HL-60/S4 treated with retinoic acid at 250 ng/mL for 4 days and 3 days (cell line): ENCODE measurements around the gene SPAG8.

Experiments used
- in situ Hi-C: fragments of 300-500 bp; cut with MboI; formaldehyde crosslinking; loops from 2 replicates; pipeline ENCODE4 v1.7.0; 2022; ENCODE audit warnings: low sequenced_read_pairs

SPAG8 gene

GRCh38 chr9:35839926-35840325 lies 27.9 kb upstream of the SPAG8 start:
- in situ Hi-C loops: no loop called here

GRCh38 chr9:35836595-35836994 lies 24.5 kb upstream of the SPAG8 start:
- in situ Hi-C loops: no loop called here

- in situ Hi-C loops: no loop called here
Measured at GRCh38 chr9:35835766-35836165, 23.7 kb upstream of the SPAG8 start.

GRCh38 chr9:35835216-35835632 lies 23.2 kb upstream of the SPAG8 start:
- in situ Hi-C loops: no loop called here

GRCh38 chr9:35834260-35835215 lies 22.5 kb upstream of the SPAG8 start:
- in situ Hi-C loops: no loop called here

GRCh38 chr9:35832814-35833213 lies 20.8 kb upstream of the SPAG8 start:
- in situ Hi-C loops: no loop called here

- in situ Hi-C loops: no loop called here
Measured at GRCh38 chr9:35831040-35831439, 19.0 kb upstream of the SPAG8 start.

- in situ Hi-C loops: no loop called here
Measured at GRCh38 chr9:35829764-35830096, 17.7 kb upstream of the SPAG8 start.

GRCh38 chr9:35829084-35829763 lies 17.2 kb upstream of the SPAG8 start, which contains the start of gene TMEM8B:
TMEM8B (plus strand) TSS chr9:35829228; CDS start chr9:35829448, 220 bp downstream.
- in situ Hi-C loops: no loop called here

GRCh38 chr9:35828716-35829083 lies 16.6 kb upstream of the SPAG8 start, which contains the start of gene FAM221B:
FAM221B (minus strand) TSS chr9:35828732; CDS start chr9:35826161, 2,571 bp downstream.
- in situ Hi-C loops: no loop called here

GRCh38 chr9:35827486-35827885 lies 15.4 kb upstream of the SPAG8 start:
- in situ Hi-C loops: no loop called here

- in situ Hi-C loops: no loop called here
Measured at GRCh38 chr9:35826071-35826701, 14.1 kb upstream of the SPAG8 start.

GRCh38 chr9:35822926-35823325 lies 10.9 kb upstream of the SPAG8 start:
- in situ Hi-C loops: no loop called here

- in situ Hi-C loops: no loop called here
Measured at GRCh38 chr9:35820076-35820475, 8.0 kb upstream of the SPAG8 start.

GRCh38 chr9:35818341-35818740 lies 6.3 kb upstream of the SPAG8 start:
- in situ Hi-C loops: no loop called here

- in situ Hi-C loops: no loop called here
Measured at GRCh38 chr9:35816708-35817107, 4.6 kb upstream of the SPAG8 start.

GRCh38 chr9:35814841-35815543 lies 2.9 kb upstream of the SPAG8 start, which contains the start of gene HINT2:
HINT2 (minus strand) TSS chr9:35815042; CDS start chr9:35814979, 63 bp downstream.
- in situ Hi-C loops: no loop called here

GRCh38 chr9:35814106-35814840 lies 2.2 kb upstream of the SPAG8 start:
- in situ Hi-C loops: no loop called here

- in situ Hi-C loops: no loop called here
Measured at GRCh38 chr9:35813434-35814105, 1.5 kb upstream of the SPAG8 start.
